NCI-H1417 (cell line): ENCODE data around the gene OR2W3.

Source experiments
- DNase-seq, 3 experiments: peaks; one replicate each; lab custom pipeline; 2025; lab: John Stamatoyannopoulos, UW

OR2W3 gene

GRCh38 chr1:247895163-247895637, at the start of gene OR2W3:
TSS of gene OR2W3 (plus strand) at chr1:247895587. CDS start at chr1:247895587, 0 bp downstream.
- no peak for DNase-seq

GRCh38 chr1:247845693-247846017, 49.7 kb upstream of the OR2W3 start:
- DNase-seq = no peak

- no peak for DNase-seq
Observed at GRCh38 chr1:247848346-247848745, 47.0 kb upstream of the OR2W3 start.

GRCh38 chr1:247849616-247850015, 45.8 kb upstream of the OR2W3 start:
- DNase-seq = no peak

- no peak for DNase-seq
Observed at GRCh38 chr1:247854899-247855545, 40.4 kb upstream of the OR2W3 start.

- no peak for DNase-seq
Observed at GRCh38 chr1:247855911-247856310, 39.5 kb upstream of the OR2W3 start.

GRCh38 chr1:247857069-247857984, 38.1 kb upstream of the OR2W3 start, which contains the start of gene TRIM58:
TSS of gene TRIM58 (plus strand) at chr1:247857187. CDS start at chr1:247857247, 60 bp downstream.
- DNase-seq = no peak

- DNase-seq = no peak
Observed at GRCh38 chr1:247857985-247858619, 37.3 kb upstream of the OR2W3 start.

GRCh38 chr1:247862756-247863155, 32.6 kb upstream of the OR2W3 start:
- no peak for DNase-seq

- DNase-seq = no peak
Observed at GRCh38 chr1:247864644-247865043, 30.7 kb upstream of the OR2W3 start.

- DNase-seq = no peak
Observed at GRCh38 chr1:247865416-247865815, 30.0 kb upstream of the OR2W3 start.

- no peak for DNase-seq
Observed at GRCh38 chr1:247883346-247883745, 12.0 kb upstream of the OR2W3 start.

GRCh38 chr1:247884797-247885413, 10.5 kb upstream of the OR2W3 start:
- DNase-seq = no peak

- DNase-seq = no peak
Observed at GRCh38 chr1:247895976-247896375, 589 bp downstream of the OR2W3 start.

GRCh38 chr1:247904122-247904521, 8.7 kb downstream of the OR2W3 start:
- no peak for DNase-seq

- DNase-seq = no peak
Observed at GRCh38 chr1:247905181-247905580, 9.8 kb downstream of the OR2W3 start.

- DNase-seq = no peak
Observed at GRCh38 chr1:247905910-247906503, 10.6 kb downstream of the OR2W3 start.

- DNase-seq = no peak
Observed at GRCh38 chr1:247906504-247907047, 11.2 kb downstream of the OR2W3 start.

GRCh38 chr1:247908766-247909165, 13.4 kb downstream of the OR2W3 start:
- no peak for DNase-seq

- DNase-seq = no peak
Observed at GRCh38 chr1:247913786-247914185, 18.4 kb downstream of the OR2W3 start.

GRCh38 chr1:247914941-247915662, 19.7 kb downstream of the OR2W3 start:
- no peak for DNase-seq
